ENCODE measurements around the gene TMED1.
"Not testable (repeated sequence)": the region's sequence is repeated elsewhere in the genome, so short reads cannot be mapped to it uniquely, and the experiment has no call there.

TMED1 gene

GRCh38 chr19:10835754-10836478 is at the start of gene TMED1:
TMED1 (minus strand) TSS chr19:10836212; CDS start chr19:10836191, 21 bp downstream.
- peak; percentile 91 for DNase-seq

DNA sequence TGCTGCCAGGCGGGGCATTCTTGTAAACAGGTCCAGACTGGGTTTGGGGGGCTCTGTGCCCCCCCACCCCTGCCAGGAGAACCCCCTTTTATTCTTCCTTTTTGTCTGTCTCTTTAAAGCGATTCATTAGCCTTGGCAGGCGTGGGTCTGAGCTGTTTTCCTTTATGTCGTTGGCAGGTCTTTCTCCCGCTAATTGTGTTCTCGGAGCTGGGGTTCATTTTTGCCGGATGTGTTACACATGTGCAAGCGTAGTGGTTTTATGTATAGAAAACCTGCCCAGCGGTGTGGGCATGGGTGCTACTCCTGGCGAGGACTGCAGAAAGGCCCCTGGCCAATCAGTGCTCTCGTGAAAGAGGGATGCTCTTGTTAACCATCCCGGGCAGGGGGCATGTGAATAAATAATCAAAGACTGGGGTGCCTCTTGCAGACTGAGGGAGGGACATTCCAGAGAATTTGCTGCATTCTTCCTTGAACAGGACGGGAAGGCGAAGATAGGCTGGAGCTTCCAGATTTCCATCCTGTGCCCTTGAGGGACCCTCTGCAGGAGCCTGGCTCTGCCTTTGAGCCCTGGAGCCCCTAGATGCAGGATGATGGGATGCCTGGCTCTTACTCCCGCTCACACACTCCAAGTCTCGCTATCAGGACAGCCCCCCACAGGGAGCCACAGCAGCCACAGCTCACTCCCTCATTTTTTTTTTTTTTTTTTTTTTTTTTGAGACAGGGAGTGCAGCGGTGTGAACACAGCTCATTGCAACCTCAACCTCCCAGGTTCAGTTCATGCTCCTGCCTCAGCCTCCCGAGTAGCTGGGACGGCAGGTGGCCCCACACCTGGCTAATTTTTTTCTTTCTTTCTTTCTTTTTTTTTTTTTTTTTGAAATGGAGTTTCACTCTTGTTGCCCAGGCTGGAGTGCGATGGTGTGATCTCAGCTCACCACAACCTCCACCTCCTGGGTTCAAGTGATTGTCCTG is 49.5 kb upstream of the TMED1 start:
- DNase-seq = no peak

DNA sequence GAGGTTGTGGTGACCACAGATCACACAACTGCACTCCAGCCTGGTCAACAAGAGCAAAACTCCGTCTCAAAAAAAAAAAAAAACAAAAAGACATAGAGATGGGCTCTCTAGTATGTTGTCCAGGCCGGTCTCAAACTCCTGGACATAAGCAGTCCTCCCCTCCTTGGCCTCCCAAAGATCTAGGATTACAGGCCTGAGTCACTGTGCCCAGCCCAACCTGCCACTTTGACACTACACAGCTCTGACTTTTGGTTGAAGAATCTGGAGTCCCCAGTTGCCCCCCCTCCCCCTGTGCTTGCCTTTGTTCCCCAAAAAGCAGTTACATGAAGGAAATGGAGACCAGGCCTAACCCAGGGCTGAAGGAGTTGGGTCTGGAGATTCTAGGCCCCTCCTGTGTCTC is 48.3 kb upstream of the TMED1 start:
- DNase-seq = no peak

- DNase-seq = no peak
Observed at GRCh38 chr19:10882108-10882457, 46.1 kb upstream of the TMED1 start.

GRCh38 chr19:10881403-10882107 is 45.5 kb upstream of the TMED1 start:
- no peak for DNase-seq

- DNase-seq = no peak
Observed at GRCh38 chr19:10878253-10878652, 42.2 kb upstream of the TMED1 start.

DNA sequence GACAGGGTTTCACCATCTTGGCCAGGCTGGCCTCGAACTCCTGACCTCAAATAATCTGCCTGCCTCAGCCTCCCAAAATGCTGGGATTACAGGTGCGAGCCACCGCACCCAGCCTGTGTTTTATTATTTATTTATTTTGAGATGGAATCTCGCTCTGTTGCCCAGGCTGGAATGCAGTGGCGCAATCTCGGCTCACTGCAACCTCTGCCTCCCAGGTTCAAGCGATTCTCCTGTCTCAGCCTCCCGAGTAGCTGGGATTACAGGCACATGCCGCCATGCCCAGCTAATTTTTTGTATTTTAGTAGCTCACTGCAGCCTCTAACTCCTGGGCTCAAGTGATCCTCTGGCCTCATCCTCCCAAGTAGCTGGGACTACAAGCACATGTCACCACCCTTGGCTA is 41.6 kb upstream of the TMED1 start:
- not testable (repeated sequence) for DNase-seq

DNA sequence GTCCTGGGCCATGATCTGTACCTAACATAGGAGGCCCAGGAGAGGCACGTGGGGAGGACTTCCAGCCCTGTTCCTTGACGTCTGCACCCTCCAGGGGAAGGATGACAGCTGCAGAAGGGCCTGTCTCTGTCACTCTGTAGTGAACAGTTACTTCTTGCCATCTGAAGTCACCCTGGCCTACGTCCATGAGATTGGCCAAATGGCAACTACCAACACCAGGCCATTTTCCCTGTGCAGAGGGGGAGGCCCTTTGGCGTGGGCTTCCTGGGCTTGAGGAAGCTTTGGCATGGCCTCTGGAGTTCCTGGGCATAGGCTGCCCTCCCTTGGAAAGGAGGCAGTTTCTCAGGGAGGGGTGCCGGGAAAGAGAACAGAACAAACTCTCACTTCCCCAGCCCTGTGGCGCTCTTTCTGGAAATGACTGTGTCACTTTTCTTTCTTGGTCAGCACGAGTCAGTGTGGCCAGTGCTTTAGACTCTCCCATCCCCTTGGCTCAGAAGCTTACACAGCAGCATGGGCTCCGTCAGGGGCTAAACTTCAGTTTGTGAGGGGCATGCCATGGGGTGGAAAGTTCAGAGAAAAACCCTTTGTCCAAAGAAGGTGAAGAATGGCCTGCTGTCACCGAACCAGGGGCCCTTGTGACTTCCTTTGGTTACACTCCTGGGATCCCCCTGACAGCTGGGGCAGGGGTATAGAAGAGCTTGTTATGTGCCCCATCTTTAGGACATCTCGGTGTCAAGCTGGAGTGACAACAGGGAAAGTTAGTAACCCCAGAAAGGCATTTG is 40.6 kb upstream of the TMED1 start:
- no peak for DNase-seq

DNA sequence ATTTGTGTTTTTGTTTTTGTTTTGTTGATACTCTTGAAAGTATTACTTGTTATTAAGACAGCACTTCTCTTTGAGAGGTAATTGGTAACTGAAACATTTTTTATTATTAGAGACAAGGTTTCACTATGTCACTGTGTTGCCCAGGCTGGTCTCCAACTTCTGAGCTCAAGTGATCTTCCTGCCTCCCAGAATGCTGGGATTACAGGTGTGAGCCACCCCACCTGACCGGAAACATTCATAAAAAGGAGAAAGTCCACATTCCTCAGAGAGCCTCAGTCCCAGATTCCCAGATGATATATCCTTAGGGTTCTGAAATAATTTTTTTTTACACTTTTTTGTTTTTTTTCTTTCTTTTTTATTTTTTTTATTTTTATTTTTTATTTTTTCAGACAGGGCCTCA is 38.0 kb upstream of the TMED1 start:
- no peak for DNase-seq

- no peak for DNase-seq
Observed at GRCh38 chr19:10872546-10873107, 36.6 kb upstream of the TMED1 start.

GRCh38 chr19:10871711-10872545 is 35.9 kb upstream of the TMED1 start:
- DNase-seq = no peak

GRCh38 chr19:10870955-10871603 is 35.1 kb upstream of the TMED1 start, which contains the start of gene CARM1:
CARM1 (plus strand) TSS chr19:10871553; CDS start chr19:10871703, 150 bp downstream.
- peak; percentile 74 for DNase-seq

GRCh38 chr19:10870501-10870954 is 34.5 kb upstream of the TMED1 start:
- no peak for DNase-seq

DNA sequence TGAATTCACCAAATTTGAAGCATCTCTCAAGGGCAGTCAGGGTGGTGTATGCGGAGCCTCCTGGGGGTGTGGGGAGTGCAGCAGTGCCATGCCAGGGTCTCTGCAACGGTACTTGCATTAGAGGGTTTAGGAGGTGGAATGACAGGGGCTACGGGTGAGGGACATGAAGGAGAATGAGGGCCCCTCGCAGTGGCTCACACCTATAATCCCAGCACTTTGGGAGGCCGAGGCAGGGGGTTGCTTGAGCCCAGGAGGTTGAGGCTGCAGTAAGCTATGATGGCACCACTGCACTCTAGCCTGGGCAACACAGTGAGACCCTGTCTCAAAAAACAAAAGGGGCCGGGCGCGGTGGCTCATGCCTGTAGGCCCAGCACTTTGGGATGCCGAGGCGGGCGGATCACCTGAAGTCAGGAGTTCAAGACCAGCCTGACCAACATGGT is 33.9 kb upstream of the TMED1 start:
- not testable (repeated sequence) for DNase-seq

GRCh38 chr19:10868872-10869547 is 33.0 kb upstream of the TMED1 start:
- no peak for DNase-seq

DNA sequence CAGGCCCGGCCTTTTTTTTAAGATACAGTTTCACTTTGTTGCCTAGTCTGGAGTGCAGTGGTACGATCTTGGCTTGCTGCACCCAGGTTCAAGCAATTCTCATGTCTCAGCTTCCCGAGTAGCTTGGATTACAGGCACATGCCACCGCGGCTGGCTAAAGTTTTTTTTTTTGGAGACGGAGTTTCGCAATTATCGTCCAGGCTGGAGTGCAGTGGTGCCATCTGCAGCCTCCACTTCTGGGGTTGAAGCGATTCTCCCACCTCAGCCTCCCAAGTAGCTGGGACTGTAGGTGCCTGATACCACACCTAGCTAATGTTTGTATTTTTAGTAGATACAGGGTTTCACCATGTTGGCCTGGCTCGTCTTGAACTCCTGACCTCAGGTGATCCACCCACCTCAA is 30.5 kb upstream of the TMED1 start:
- no peak for DNase-seq

DNA sequence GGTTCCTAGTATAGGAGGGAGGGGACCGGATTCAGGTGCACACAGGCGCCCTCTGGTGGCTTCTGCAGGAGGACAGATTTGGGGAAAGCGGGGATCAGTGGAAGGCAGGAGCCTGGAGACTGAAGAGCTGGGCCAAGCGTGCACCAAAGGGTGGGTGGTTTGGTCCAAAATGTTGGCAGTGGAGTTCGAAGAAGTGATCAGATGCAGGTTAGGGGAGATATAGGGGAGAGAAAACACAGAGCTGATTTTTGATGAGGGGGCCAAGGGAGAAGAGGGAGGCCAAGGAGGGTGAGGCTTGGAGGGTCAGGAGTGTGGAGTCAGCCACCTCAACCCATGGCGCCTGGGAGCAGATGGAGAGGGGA is 28.5 kb upstream of the TMED1 start:
- DNase-seq = peak; percentile 7

- DNase-seq = no peak
Observed at GRCh38 chr19:10863107-10863717, 27.2 kb upstream of the TMED1 start.

GRCh38 chr19:10862561-10863106 is 26.6 kb upstream of the TMED1 start:
- DNase-seq = no peak
